ENCODE results near the gene INPP4A. TPM values are rescaled to one million over a fixed set of nuclear protein-coding genes. Genes with fewer than 3 reads are reported as not detected.

Gene INPP4A
- total and polyA plus RNA-seq, 9 of the 15 experiments (the other 6 are each of a cell fraction or from before 2014, with no cell fraction given), result 1.8 to 15.7 (median 8.3) TPM

GRCh38 chr2:98608116-98608961, 163.7 kb downstream of the INPP4A start, which contains the start of the genes COA5 and UNC50 (continued):
- TF ChIP-seq ZNF212 (CRISPR knock-in tag; IDR thresholded peaks at IDR 0.05) (no peak), ZNF277 (CRISPR knock-in tag; IDR thresholded peaks at IDR 0.05; ENCODE audit: borderline replicate concordance) (no peak), SMAD1 (IDR thresholded peaks at IDR 0.05; ENCODE audit: low read depth, low read length, partially characterized antibody) (peak; percentile 12), HSF4 (CRISPR knock-in tag; IDR thresholded peaks at IDR 0.05; ENCODE audit: borderline replicate concordance) (no peak), CBX5 (IDR thresholded peaks at IDR 0.05; ENCODE audit: borderline replicate concordance, low read depth) (no peak), SRSF1 (IDR thresholded peaks at IDR 0.05; ENCODE audit: low read depth, low read length) (no peak), ZFP30 (CRISPR knock-in tag; IDR thresholded peaks at IDR 0.05; ENCODE audit: borderline replicate concordance) (no peak), RBBP5 (IDR thresholded peaks at IDR 0.05; ENCODE audit: borderline replicate concordance, insufficient read depth, low read length, poor library complexity, severe bottlenecking) (peak; percentile 95), NBN (IDR thresholded peaks at IDR 0.05; ENCODE audit: low read depth) (no peak), DMBX1 (CRISPR knock-in tag; IDR thresholded peaks at IDR 0.05; ENCODE audit: borderline replicate concordance) (0 out of 2 replicates have a peak, but pooled peaks have one; percentile 14), SMAD3 (CRISPR knock-in tag; conservative IDR thresholded peaks at IDR 0.05) (no peak), PCBP1 (IDR thresholded peaks at IDR 0.05; ENCODE audit: low read depth, low read length, poor library complexity, severe bottlenecking) (peak; percentile 73), GMEB1 (CRISPR knock-in tag; IDR thresholded peaks at IDR 0.05) (peak; percentile 73), KAT2B (IDR thresholded peaks at IDR 0.05; ENCODE audit: low read depth, low read length) (no peak), MAZ (CRISPR knock-in tag; conservative IDR thresholded peaks at IDR 0.05 in 1 of 2, IDR thresholded peaks at IDR 0.05 in 1 of 2) (peak; percentile 81 to 87), ETV6 (IDR thresholded peaks at IDR 0.05; ENCODE audit: borderline replicate concordance in 1 of 2, low read depth in 2 of 2, low read length in 1 of 2) (no peak), ETV6 (CRISPR knock-in tag; IDR thresholded peaks at IDR 0.05; ENCODE audit: borderline replicate concordance) (no peak), BMI1 (IDR thresholded peaks at IDR 0.05; ENCODE audit: low read length) (no peak), GATA2 (CRISPR knock-in tag; IDR thresholded peaks at IDR 0.05) (no peak), RFX1 (IDR thresholded peaks at IDR 0.05) (no peak), ZMIZ1 (IDR thresholded peaks at IDR 0.05; ENCODE audit: low read depth in 2 of 2, low read length in 2 of 2) (peak in 1 of 2 experiments; percentile 56; a peak in 1 of 4 replicates)
